Measurements from ENCODE around the gene ORM1.
A peak's percentile ranks its signal among the peaks of the same experiment; 100 is the strongest.

ORM1 gene

GRCh38 chr9:114287763-114288192, 35.1 kb upstream of the ORM1 start:
- DNase-seq (ENCODE audit: low spot score) = no peak

GRCh38 chr9:114288193-114289091, 34.5 kb upstream of the ORM1 start:
- no peak for DNase-seq (ENCODE audit: low spot score)

DNA sequence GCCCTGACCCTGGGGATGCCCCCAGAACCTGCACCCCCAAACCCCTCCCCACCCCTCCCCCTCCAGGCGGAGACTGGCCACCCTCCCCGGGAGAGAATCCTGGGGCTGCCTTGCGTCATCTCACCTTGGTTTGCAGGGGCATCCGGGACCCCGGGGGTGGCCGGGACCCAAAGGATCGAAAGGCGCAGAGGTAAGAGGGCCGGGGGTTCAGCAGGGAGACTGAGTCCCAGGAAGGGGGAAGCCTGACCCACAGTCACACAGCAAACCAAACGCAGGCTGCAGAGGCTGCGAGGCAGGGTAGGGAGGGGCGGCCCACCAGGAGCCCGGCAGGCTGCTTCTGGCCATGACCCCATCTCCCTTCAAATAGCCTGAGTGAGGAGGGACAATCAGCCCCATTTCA, 33.8 kb upstream of the ORM1 start:
- no peak for DNase-seq (ENCODE audit: low spot score)

- no peak for DNase-seq (ENCODE audit: low spot score)
Observed at GRCh38 chr9:114289571-114290481, 33.1 kb upstream of the ORM1 start.

DNA sequence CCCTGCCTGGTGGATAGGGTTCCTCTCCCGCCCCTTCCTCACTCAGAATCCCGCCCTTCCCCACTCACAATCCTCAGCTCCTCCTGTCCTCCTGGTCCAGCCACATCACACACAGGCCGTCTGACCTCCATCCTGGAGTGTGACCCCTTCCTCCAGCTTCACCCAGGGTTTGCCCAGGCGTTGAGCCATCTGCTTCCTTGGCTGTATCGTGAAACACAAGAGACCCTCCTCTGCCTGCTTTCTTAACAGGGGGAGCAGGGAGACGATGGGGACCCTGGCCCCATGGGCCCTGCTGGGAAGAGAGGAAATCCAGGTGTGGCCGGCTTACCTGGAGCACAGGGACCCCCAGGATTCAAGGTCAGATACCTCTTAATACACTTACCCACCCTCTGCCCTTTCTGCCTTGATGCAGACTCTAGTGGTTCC, 32.3 kb upstream of the ORM1 start:
- no peak for DNase-seq (ENCODE audit: low spot score)

DNA sequence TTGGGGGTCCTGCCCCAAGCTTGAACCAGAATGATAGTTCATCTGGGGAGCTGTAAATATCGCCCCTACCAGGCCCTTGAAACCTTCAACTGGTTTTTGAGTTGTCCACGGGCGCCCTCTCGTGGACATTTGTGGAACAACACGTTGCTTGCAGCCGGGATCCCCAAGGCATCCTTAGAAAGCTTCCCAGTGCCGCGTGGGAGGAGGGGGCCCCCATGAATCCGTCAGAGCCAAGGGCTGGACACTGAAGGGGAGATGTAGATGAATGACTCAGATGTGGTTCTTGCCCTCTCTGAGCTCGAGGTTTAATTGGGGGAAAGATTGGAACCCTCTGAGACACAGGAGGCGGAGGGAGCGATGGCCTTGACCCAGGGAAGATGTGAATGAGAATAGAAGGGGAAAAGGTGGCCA, 31.8 kb upstream of the ORM1 start:
- DNase-seq (ENCODE audit: low spot score) = peak; percentile 69

GRCh38 chr9:114291886-114292590, 30.9 kb upstream of the ORM1 start:
- DNase-seq (ENCODE audit: low spot score) = no peak

DNA sequence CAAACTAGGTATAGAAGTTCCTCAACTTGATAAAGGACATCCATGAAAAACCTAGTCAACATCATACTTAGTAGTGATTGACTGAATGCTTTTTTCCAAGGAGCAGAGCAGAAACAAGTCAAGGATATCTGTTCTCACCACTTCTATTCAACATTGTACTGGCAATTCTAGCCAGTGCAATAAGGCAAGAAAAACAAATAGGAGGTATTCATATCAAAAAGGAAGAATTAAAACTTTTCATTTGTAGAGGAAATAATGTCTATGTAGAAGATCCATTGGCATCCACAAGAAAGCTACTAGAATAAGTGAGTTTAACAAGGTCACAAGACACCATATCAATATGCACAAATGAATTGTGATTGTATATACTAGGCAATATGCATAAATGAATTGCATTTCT, 28.2 kb upstream of the ORM1 start:
- no peak for DNase-seq (ENCODE audit: low spot score)

DNA sequence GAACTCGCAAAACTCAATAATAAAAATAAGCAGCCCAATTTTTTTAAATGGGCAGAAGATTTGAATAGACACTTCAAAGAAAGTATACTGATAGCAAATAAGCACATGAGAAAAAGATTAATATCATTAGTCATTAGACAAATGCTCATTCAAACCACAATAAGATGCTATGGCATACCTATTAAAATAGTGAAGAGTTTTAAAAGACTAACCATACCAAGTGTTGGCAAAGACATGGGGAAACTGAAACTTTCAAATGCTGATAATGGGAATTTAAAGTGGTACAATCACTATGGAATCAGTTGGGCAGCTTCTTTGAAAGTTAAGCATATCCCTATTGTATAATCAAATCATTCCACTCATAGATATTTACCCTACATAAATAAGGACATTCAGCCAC, 26.6 kb upstream of the ORM1 start:
- DNase-seq (ENCODE audit: low spot score) = no peak

GRCh38 chr9:114299286-114300152, 23.4 kb upstream of the ORM1 start:
- DNase-seq (ENCODE audit: low spot score) = no peak

- DNase-seq (ENCODE audit: low spot score) = no peak
Observed at GRCh38 chr9:114300153-114300845, 22.6 kb upstream of the ORM1 start.

- no peak for DNase-seq (ENCODE audit: low spot score)
Observed at GRCh38 chr9:114300846-114301797, 21.8 kb upstream of the ORM1 start.

DNA sequence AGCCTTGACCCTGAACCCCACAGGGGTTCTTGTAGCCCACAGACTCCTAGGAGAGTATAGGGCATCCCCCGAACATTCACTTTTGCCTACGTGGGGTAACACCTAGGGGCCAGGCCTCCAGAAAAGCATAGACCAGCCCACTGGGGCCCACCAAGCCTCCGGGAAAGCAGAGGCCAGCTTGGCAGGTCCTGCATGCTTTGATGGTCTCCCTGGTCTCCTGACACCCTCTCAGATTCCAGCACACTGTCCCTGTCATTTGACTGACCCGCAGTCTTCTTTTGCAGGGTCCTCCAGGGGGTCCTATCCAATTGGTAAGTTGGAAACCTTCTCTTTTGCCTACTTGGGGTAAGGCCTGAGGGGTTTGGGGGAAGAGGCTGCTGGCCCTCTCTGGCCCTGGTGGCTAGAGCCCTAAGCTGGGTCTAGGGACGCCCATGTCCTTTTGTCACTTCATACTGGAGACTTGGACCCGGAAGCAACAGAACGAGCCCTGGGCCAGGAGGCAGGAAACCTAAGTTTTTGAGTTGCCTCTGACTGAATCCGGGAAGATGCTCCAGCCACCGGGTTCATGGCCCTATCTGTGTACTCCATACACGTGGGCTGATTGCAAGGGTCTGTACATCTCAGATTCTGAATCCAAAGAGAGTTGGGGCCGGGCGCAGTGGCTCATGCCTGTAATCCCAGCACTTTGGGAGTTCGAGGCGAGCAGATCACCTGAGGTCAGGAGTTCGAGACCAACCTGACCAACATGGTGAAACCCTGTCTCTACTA, 20.9 kb upstream of the ORM1 start:
- DNase-seq (ENCODE audit: low spot score) = no peak

DNA sequence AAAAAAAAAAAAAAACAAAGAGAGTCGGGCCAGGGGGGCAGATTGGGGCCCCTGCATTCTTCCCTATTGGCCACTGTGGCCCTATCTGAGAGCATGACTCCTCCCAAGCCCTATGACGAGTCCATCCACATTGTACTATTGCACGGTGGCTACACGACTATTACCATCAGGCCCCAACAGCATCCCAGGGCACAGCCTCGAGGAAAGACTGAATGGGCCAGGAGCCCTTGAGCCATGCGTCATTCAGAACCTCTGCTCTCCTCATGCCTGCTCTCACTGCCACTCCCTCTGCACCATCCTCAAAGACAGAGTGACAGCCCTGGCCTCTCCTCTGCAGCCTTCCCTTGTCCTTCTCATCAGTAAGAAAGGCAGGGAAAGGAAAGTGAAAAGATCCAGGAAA, 20.2 kb upstream of the ORM1 start:
- DNase-seq (ENCODE audit: low spot score) = no peak

GRCh38 chr9:114303571-114303970, 19.3 kb upstream of the ORM1 start:
- DNase-seq (ENCODE audit: low spot score) = no peak

DNA sequence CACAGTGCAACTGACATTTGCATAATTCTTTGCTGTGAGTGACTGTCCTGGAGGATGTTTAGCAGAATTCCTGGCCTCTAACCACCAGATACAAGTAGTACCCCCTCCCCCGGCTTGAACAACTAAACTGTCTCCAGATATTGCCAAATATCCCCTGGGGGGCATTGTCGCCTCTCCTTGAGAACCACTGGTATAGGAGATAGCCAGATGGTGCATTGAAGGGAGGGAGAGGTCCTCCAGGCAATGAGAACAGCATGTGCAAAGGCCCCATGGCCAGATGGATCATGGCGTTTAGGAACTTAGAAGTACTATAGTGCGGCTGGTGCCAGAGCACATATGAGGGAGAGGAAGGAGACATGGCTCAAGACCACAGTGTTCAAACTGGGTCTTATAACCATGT, 18.9 kb upstream of the ORM1 start:
- no peak for DNase-seq (ENCODE audit: low spot score)

- DNase-seq (ENCODE audit: low spot score) = no peak
Observed at GRCh38 chr9:114304416-114305188, 18.3 kb upstream of the ORM1 start.

DNA sequence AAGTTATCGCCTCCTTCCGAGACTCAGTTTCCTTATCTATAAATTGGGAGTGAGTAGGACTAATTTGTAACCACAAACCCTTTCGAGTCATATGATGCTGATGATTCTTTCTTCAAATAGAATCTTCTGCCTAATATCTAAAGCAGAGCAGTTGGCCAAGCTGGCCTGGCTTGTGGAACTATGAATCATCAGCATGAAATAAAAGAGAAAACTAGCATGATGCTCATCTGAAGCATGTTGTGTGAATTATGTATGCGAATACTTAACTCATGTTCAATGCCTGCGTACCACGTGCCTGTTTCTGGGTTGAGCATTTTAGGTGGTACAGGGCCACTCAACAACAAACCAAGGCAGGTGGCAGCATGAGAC, 15.0 kb upstream of the ORM1 start:
- no peak for DNase-seq (ENCODE audit: low spot score)

Data from HuH-7.5 (cell line).